GM23248 (cell line): ENCODE data around the gene MEF2B. TPM values are rescaled to one million over a fixed set of nuclear protein-coding genes. Genes with fewer than 3 reads are reported as not detected.

Experiments used
- DNase-seq: peaks from one replicate; pipeline ENCODE4 v3.0.0-alpha.2; 2015
- H2AFZ ChIP-seq: fragments of 200-600 bp; sonication (generic); 2 replicates; pipeline ENCODE4 v1.6.1; 2016; ENCODE audit warnings: antibody characterized with exemption
- H3F3A ChIP-seq: fragments of 200-600 bp; sonication (generic); 2 replicates; pipeline ENCODE4 v1.6.1; 2016; ENCODE audit warnings: mild to moderate bottlenecking, antibody characterized with exemption, mixed run types; ENCODE audit not compliant: insufficient read depth
- H3K27ac ChIP-seq: fragments of 200-600 bp; sonication (generic); 2 replicates; pipeline ENCODE4 v1.5.1; 2016; ENCODE audit warnings: mild to moderate bottlenecking
- H3K27me3 ChIP-seq: fragments of 200-600 bp; sonication (generic); replicated peaks from 2 replicates; pipeline ENCODE4 v1.6.1; 2016; ENCODE audit warnings: mild to moderate bottlenecking; ENCODE audit not compliant: insufficient read depth
- H3K36me3 ChIP-seq: fragments of 200-600 bp; sonication (generic); 2 replicates; pipeline ENCODE4 v1.6.1; 2016; ENCODE audit warnings: low read depth, mild to moderate bottlenecking
- H3K4me1 ChIP-seq: fragments of 200-600 bp; sonication (generic); 2 replicates; pipeline ENCODE4 v1.6.1; 2016; ENCODE audit warnings: mild to moderate bottlenecking; ENCODE audit not compliant: insufficient read depth
- H3K4me2 ChIP-seq: fragments of 200-600 bp; sonication (generic); one replicate; pipeline ENCODE4 v1.6.1; 2016; ENCODE audit warnings: mild to moderate bottlenecking; ENCODE audit not compliant: unreplicated experiment
- H3K4me3 ChIP-seq: fragments of 200-600 bp; sonication (generic); 2 replicates; pipeline ENCODE4 v1.5.1; 2016; ENCODE audit warnings: mild to moderate bottlenecking
- H3K79me2 ChIP-seq: fragments of 200-600 bp; sonication (generic); 2 replicates; pipeline ENCODE4 v1.6.1; 2016; ENCODE audit warnings: mild to moderate bottlenecking; ENCODE audit not compliant: insufficient read depth
- H3K9ac ChIP-seq: fragments of 200-600 bp; sonication (generic); 2 replicates; pipeline ENCODE4 v1.6.1; 2016; ENCODE audit warnings: mild to moderate bottlenecking
- H3K9me2 ChIP-seq: fragments of 200-600 bp; sonication (generic); 2 replicates; pipeline ENCODE4 v1.6.1; 2016; ENCODE audit warnings: mixed run types, mild to moderate bottlenecking, moderate library complexity; ENCODE audit not compliant: insufficient read depth
- H3K9me3 ChIP-seq: fragments of 200-600 bp; sonication (generic); one replicate; pipeline ENCODE4 v1.6.1; 2017; ENCODE audit warnings: low read depth
- H4K20me1 ChIP-seq: fragments of 200-600 bp; sonication (generic); 2 replicates; pipeline ENCODE4 v1.6.0; 2016; ENCODE audit not compliant: insufficient read depth
- EZH2 ChIP-seq: fragments of 200-600 bp; sonication (generic); IDR thresholded peaks from 2 replicates; pipeline ENCODE4 v1.6.1; 2018; ENCODE audit warnings: antibody characterized with exemption, mild to moderate bottlenecking; ENCODE audit not compliant: insufficient read depth, poor library complexity, severe bottlenecking
- EZH2phosphoT487 ChIP-seq: fragments of 200-600 bp; sonication (generic); IDR thresholded peaks from 2 replicates; pipeline ENCODE4 v1.6.1; 2018; ENCODE audit warnings: antibody characterized with exemption, moderate library complexity, mild to moderate bottlenecking, low read depth; ENCODE audit not compliant: insufficient read depth
- WGBS, 2 experiments: methylation state at CpG; one replicate each; pipeline ENCODE4 v1.1.6; 2015 to 2017; ENCODE audit warnings: low lambda C conversion rate in 2 of 2, low coverage in 1 of 2; ENCODE audit errors: missing lambda C conversion rate in 2 of 2; 5-methylcytosine and 5-hydroxymethylcytosine counted together
- in situ Hi-C: fragments of 300-500 bp; cut with MboI; formaldehyde crosslinking; loops from 2 replicates; pipeline ENCODE4 v1.15.0; 2020
- polyA plus RNA-seq: library from polyadenylated mRNA; unstranded; fragments of >200 nt; fragmentation: Nextera tagmentation; extraction: Ambion mirVana; gene quantifications from 2 replicates; pipeline ENCODE4 v1.2.1, GENCODE V29; 2016
- total RNA-seq: library from RNA; depleted of rRNA; stranded (reverse); fragments of >200 nt; shearing (Covaris generic); gene quantifications from 2 replicates; pipeline ENCODE4 v1.2.3, GENCODE V29; 2014

Gene MEF2B
- total and polyA plus RNA-seq, 2 experiments from 2014 or later = 0.20 to 0.22 TPM

GRCh38 chr19:19115954-19116353, 54.1 kb downstream of the MEF2B start:
- Histone ChIP-seq H4K20me1 (no peaks in the 10 kb centered on the region), H3K9me2 (no peaks in the 10 kb centered on the region), H3K4me2 (no peak overlapping the region), H3K27me3 (no peaks in the 10 kb centered on the region), H2AFZ (no peak overlapping the region), H3K4me3 (no peak overlapping the region), H3K9me3 (no peaks in the 10 kb centered on the region), H3F3A (no peaks in the 10 kb centered on the region), H3K79me2 (no peaks in the 10 kb centered on the region), H3K4me1 (no peaks in the 10 kb centered on the region), H3K27ac (no peak overlapping the region), H3K36me3 (no peaks in the 10 kb centered on the region), H3K9ac (no peak overlapping the region)
- peak; percentile 27 for DNase-seq
- 70 to 77% methylated on average over 9 of the region's 9 CpGs for WGBS, 2 experiments
- no peak for TF ChIP-seq EZH2phosphoT487
- TF ChIP-seq EZH2 = no peak
- in situ Hi-C loops = no loop called here

GRCh38 chr19:19113040-19113626, 56.9 kb downstream of the MEF2B start:
- Histone ChIP-seq H3K9me3 (no peaks in the 10 kb centered on the region), H3K4me3 (no peak overlapping the region), H3K27me3 (no peaks in the 10 kb centered on the region), H2AFZ (no peak overlapping the region), H4K20me1 (no peaks in the 10 kb centered on the region), H3K36me3 (no peaks in the 10 kb centered on the region), H3K79me2 (no peaks in the 10 kb centered on the region), H3K4me2 (no peak overlapping the region), H3K9me2 (no peaks in the 10 kb centered on the region), H3F3A (no peaks in the 10 kb centered on the region), H3K27ac (no peak overlapping the region), H3K4me1 (no peaks in the 10 kb centered on the region; the same call in 1 of the 2 replicates), H3K9ac (no peak overlapping the region)
- DNase-seq = peak; percentile 64
- in situ Hi-C loops = no loop called here
- 35 to 43% methylated on average over 7 of the region's 7 CpGs for WGBS, 2 experiments
- TF ChIP-seq EZH2phosphoT487 = no peak
- TF ChIP-seq EZH2 = no peak

DNA sequence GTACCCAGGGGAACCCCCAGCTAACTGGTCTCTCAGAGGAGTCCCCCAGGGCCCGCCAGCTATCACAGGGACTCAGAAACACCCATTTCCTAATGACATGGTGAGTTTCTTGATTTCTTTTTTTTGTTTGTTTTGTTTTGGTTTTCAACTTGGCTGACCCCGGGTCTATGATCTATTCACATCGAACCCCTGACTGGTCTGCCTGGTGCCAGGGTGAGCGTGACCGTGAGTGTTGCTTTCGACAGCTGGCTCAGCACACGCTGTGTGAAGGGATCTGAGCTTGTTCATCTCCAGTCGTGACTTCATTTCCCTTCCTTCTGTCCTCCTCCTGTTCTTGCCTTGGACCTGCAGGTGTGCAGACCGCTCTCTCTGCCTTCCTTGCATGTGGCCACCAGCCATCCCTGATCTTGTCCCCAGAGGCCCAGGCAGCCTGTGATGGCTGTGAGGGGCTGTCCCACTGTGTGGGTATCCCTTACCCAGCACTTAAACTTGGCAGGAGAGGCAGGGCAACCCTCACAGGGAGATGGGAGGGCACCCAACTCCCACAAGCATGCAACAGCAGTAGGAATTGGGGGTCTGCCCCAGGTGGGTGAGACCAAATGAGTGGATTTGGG, 58.0 kb downstream of the MEF2B start:
- in situ Hi-C loops = no loop called here

DNA sequence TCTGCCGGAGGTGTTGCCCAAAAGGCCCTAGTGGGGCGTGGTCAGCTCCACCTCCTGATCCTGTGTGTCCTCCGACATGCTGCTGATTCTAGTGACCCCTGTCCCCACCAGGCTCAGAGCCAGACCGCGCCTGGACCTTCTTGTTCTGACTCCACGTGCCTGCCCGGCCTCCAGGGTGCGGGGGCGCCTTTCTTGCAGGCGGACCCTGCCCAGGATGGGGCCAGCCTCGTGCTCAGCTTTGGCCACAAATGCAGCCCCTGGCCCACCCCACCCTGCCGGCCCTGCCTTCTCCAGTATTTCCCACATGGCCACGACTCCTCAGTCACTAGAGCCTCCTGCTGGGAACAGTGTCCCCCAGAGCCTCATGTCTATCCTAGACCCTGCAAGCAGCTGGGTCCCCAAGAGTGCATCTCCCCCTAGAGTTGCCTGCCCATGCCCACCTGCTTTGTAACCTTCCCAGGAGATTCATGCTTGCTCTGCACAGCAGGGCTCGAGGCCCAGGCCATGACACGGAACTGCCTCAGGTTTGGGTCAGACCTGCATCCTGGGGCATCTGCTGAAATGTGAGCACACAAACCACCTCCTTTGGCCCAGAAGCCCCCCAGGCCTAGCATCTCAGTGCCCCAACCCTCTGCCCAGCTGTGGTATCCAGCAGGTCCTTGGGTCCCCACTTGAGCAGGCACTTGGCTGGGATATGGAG, 58.8 kb downstream of the MEF2B start:
- Histone ChIP-seq H3K9me3 (no peaks in the 10 kb centered on the region), H3K79me2 (no peaks in the 10 kb centered on the region), H2AFZ (no peak overlapping the region), H3K27me3 (no peaks in the 10 kb centered on the region), H3K9me2 (no peaks in the 10 kb centered on the region), H3K4me3 (no peak overlapping the region), H3K4me2 (no peak overlapping the region), H3K36me3 (no peaks in the 10 kb centered on the region), H3F3A (no peaks in the 10 kb centered on the region), H4K20me1 (no peaks in the 10 kb centered on the region), H3K27ac (no peak overlapping the region), H3K9ac (no peak overlapping the region), H3K4me1 (no peaks in the 10 kb centered on the region; the same call in 1 of the 2 replicates)
- TF ChIP-seq EZH2phosphoT487 (no peak), EZH2 (no peak)
- no peak for DNase-seq
- 62 to 68% methylated on average over 12 to 15 of the region's 15 CpGs for WGBS, 2 experiments
- in situ Hi-C loops = no loop called here

More for the DNA sequence above, 58.0 kb downstream of the MEF2B start:
- H3K9ac ChIP-seq = no peak overlapping the region
- no peaks in the 10 kb centered on the region for H3K79me2 ChIP-seq
- H3K4me3 ChIP-seq = no peak overlapping the region
- H3K27ac ChIP-seq = no peak overlapping the region
- no peaks in the 10 kb centered on the region for H3K9me3 ChIP-seq
- H3F3A ChIP-seq = no peaks in the 10 kb centered on the region
- no peaks in the 10 kb centered on the region; the same call in 1 of the 2 replicates for H3K4me1 ChIP-seq
- H3K4me2 ChIP-seq = no peak overlapping the region
- no peaks in the 10 kb centered on the region for H3K36me3 ChIP-seq
- DNase-seq = no peak
- no peaks in the 10 kb centered on the region for H3K27me3 ChIP-seq
- H3K9me2 ChIP-seq = no peaks in the 10 kb centered on the region
- H2AFZ ChIP-seq = no peak overlapping the region
- WGBS, 2 experiments = 69 to 74% methylated on average over 9 of the region's 9 CpGs
- no peaks in the 10 kb centered on the region for H4K20me1 ChIP-seq
- TF ChIP-seq EZH2phosphoT487 (no peak), EZH2 (no peak)
